Fibroblast of skin of right biceps (primary cell): ENCODE results near the gene AJM1.
"Not testable (repeated sequence)": the region's sequence is repeated elsewhere in the genome, so short reads cannot be mapped to it uniquely, and the experiment has no call there.

Source experiments
- DNase-seq: peaks from one replicate; pipeline ENCODE4 v3.0.0-alpha.2; 2013

The AJM1 gene

GRCh38 chr9:136842380-136842948, at the start of gene AJM1:
TSS of gene AJM1 (plus strand) at chr9:136842478. CDS start at chr9:136844415, 1,937 bp downstream.
- DNase-seq = peak; percentile 71

- DNase-seq = no peak
Measured at GRCh38 chr9:136793086-136793946, 49.0 kb upstream of the AJM1 start.

GRCh38 chr9:136794281-136794999, 47.8 kb upstream of the AJM1 start:
- no peak for DNase-seq

GRCh38 chr9:136795000-136795348, 47.3 kb upstream of the AJM1 start:
- DNase-seq = no peak

- no peak for DNase-seq
Measured at GRCh38 chr9:136796238-136796774, 46.0 kb upstream of the AJM1 start, which contains the start of gene CCDC183. TSS of gene CCDC183 (plus strand) at chr9:136796338. CDS start at chr9:136796398, 60 bp downstream.

GRCh38 chr9:136796775-136797347, 45.4 kb upstream of the AJM1 start:
- DNase-seq = peak; percentile 33

GRCh38 chr9:136798708-136799078, 43.6 kb upstream of the AJM1 start:
- DNase-seq = no peak

- no peak for DNase-seq
Measured at GRCh38 chr9:136799079-136799853, 43.0 kb upstream of the AJM1 start.

- DNase-seq = peak; percentile 44
Measured at GRCh38 chr9:136799854-136800657, 42.2 kb upstream of the AJM1 start.

- no peak for DNase-seq
Measured at GRCh38 chr9:136802321-136802720, 40.0 kb upstream of the AJM1 start.

GRCh38 chr9:136803009-136803550, 39.2 kb upstream of the AJM1 start:
- not testable (repeated sequence) for DNase-seq

- DNase-seq = no peak
Measured at GRCh38 chr9:136803551-136804508, 38.4 kb upstream of the AJM1 start.

- no peak for DNase-seq
Measured at GRCh38 chr9:136804509-136805206, 37.6 kb upstream of the AJM1 start.

GRCh38 chr9:136805207-136805740, 37.0 kb upstream of the AJM1 start:
- no peak for DNase-seq

GRCh38 chr9:136806067-136806466, 36.2 kb upstream of the AJM1 start:
- no peak for DNase-seq

- no peak for DNase-seq
Measured at GRCh38 chr9:136806631-136807201, 35.6 kb upstream of the AJM1 start.

GRCh38 chr9:136807281-136808074, 34.8 kb upstream of the AJM1 start, which contains the start of gene RABL6:
TSS of gene RABL6 (plus strand) at chr9:136807948. CDS start at chr9:136808197, 249 bp downstream.
- peak; percentile 70 for DNase-seq
